Memory B cell (primary cell): ENCODE data around the gene PCMTD2.

Experiments used
- ATAC-seq: fragments of 150-1000 bp; cut with Tn5 transposase; 2 replicates; pipeline ENCODE4 v1.10.0; 2021; ENCODE audit warnings: low read depth, mild to moderate bottlenecking, moderate library complexity
- DNase-seq, 2 donors: peaks; one replicate each; pipeline ENCODE4 v3.0.0; 2022; ENCODE audit warnings: low spot score in 2 of 2
- H3K27ac Mint-ChIP-seq: one replicate; pipeline ENCODE4 v1.8.0; 2022; ENCODE audit warnings: mild to moderate bottlenecking, moderate library complexity, mixed read lengths
- H3K27me3 Mint-ChIP-seq: one replicate; pipeline ENCODE4 v1.8.0; 2022; ENCODE audit warnings: mixed read lengths
- H3K36me3 Mint-ChIP-seq: one replicate; pipeline ENCODE4 v1.8.0; 2022; ENCODE audit warnings: mild to moderate bottlenecking, mixed read lengths
- H3K4me1 Mint-ChIP-seq: one replicate; pipeline ENCODE4 v1.8.0; 2022; ENCODE audit warnings: mixed read lengths
- H3K4me3 Mint-ChIP-seq: one replicate; pipeline ENCODE4 v1.8.0; 2022; ENCODE audit warnings: mild to moderate bottlenecking, moderate library complexity, mixed read lengths
- H3K9me3 Mint-ChIP-seq: one replicate; pipeline ENCODE4 v1.8.0; 2022; ENCODE audit warnings: mixed read lengths

Gene PCMTD2

GRCh38 chr20:64219202-64219601 is 36.3 kb upstream of the PCMTD2 start:
- DNase-seq (no peak), ATAC-seq (no peak)
- Mint-ChIP-seq H3K36me3 (peaks cover 2% of the 10 kb centered on the region), H3K4me1 (peaks cover 2% of the 10 kb centered on the region), H3K4me3 (no peak overlapping the region), H3K27me3 (peaks cover 3% of the 10 kb centered on the region), H3K9me3 (no peaks in the 10 kb centered on the region), H3K27ac (no peak overlapping the region)

- no peak for DNase-seq
- no peak for ATAC-seq
- H3K27me3 Mint-ChIP-seq, result peaks cover 3% of the 10 kb centered on the region
- H3K27ac Mint-ChIP-seq, result no peak overlapping the region
- no peaks in the 10 kb centered on the region for H3K9me3 Mint-ChIP-seq
- peaks cover 2% of the 10 kb centered on the region for H3K36me3 Mint-ChIP-seq
- H3K4me3 Mint-ChIP-seq, result no peak overlapping the region
- peaks cover 2% of the 10 kb centered on the region for H3K4me1 Mint-ChIP-seq
Measured at GRCh38 chr20:64219730-64220129, 35.8 kb upstream of the PCMTD2 start.

- peaks cover 2% of the 10 kb centered on the region for H3K36me3 Mint-ChIP-seq
- no peak for DNase-seq
- H3K27ac Mint-ChIP-seq, result no peak overlapping the region
- peaks cover 3% of the 10 kb centered on the region for H3K27me3 Mint-ChIP-seq
- no peaks in the 10 kb centered on the region for H3K9me3 Mint-ChIP-seq
- peaks cover 2% of the 10 kb centered on the region for H3K4me1 Mint-ChIP-seq
- no peak overlapping the region for H3K4me3 Mint-ChIP-seq
- ATAC-seq, result no peak
Measured at GRCh38 chr20:64220420-64220819, 35.1 kb upstream of the PCMTD2 start.

- Mint-ChIP-seq H3K9me3 (no peaks in the 10 kb centered on the region), H3K27me3 (peaks cover 5% of the 10 kb centered on the region), H3K4me1 (peaks cover 2% of the 10 kb centered on the region), H3K4me3 (no peak overlapping the region), H3K27ac (no peak overlapping the region), H3K36me3 (peaks cover 2% of the 10 kb centered on the region)
- DNase-seq (no peak), ATAC-seq (no peak)
Measured at GRCh38 chr20:64220891-64221527, 34.5 kb upstream of the PCMTD2 start.

- Mint-ChIP-seq H3K27me3 (peaks cover 8% of the 10 kb centered on the region), H3K36me3 (peaks cover 2% of the 10 kb centered on the region), H3K27ac (no peak overlapping the region), H3K9me3 (no peaks in the 10 kb centered on the region), H3K4me1 (peaks cover 2% of the 10 kb centered on the region), H3K4me3 (no peak overlapping the region)
- DNase-seq (no peak), ATAC-seq (no peak)
Measured at GRCh38 chr20:64222291-64222735, 33.2 kb upstream of the PCMTD2 start.

- H3K4me1 Mint-ChIP-seq, result peaks cover 2% of the 10 kb centered on the region
- no peak for ATAC-seq
- peaks cover 8% of the 10 kb centered on the region for H3K27me3 Mint-ChIP-seq
- H3K4me3 Mint-ChIP-seq, result no peak overlapping the region
- H3K9me3 Mint-ChIP-seq, result no peaks in the 10 kb centered on the region
- H3K27ac Mint-ChIP-seq, result no peak overlapping the region
- H3K36me3 Mint-ChIP-seq, result peaks cover 2% of the 10 kb centered on the region
- no peak for DNase-seq
Measured at GRCh38 chr20:64222851-64223525, 32.6 kb upstream of the PCMTD2 start.

GRCh38 chr20:64223526-64224067 is 32.0 kb upstream of the PCMTD2 start:
- H3K27me3 Mint-ChIP-seq, result peaks cover 12% of the 10 kb centered on the region
- DNase-seq (no peak), ATAC-seq (no peak)
- no peaks in the 10 kb centered on the region for H3K9me3 Mint-ChIP-seq
- peaks cover 2% of the 10 kb centered on the region for H3K36me3 Mint-ChIP-seq
- H3K27ac Mint-ChIP-seq, result no peak overlapping the region
- peaks cover 2% of the 10 kb centered on the region for H3K4me1 Mint-ChIP-seq
- H3K4me3 Mint-ChIP-seq, result no peak overlapping the region

DNA sequence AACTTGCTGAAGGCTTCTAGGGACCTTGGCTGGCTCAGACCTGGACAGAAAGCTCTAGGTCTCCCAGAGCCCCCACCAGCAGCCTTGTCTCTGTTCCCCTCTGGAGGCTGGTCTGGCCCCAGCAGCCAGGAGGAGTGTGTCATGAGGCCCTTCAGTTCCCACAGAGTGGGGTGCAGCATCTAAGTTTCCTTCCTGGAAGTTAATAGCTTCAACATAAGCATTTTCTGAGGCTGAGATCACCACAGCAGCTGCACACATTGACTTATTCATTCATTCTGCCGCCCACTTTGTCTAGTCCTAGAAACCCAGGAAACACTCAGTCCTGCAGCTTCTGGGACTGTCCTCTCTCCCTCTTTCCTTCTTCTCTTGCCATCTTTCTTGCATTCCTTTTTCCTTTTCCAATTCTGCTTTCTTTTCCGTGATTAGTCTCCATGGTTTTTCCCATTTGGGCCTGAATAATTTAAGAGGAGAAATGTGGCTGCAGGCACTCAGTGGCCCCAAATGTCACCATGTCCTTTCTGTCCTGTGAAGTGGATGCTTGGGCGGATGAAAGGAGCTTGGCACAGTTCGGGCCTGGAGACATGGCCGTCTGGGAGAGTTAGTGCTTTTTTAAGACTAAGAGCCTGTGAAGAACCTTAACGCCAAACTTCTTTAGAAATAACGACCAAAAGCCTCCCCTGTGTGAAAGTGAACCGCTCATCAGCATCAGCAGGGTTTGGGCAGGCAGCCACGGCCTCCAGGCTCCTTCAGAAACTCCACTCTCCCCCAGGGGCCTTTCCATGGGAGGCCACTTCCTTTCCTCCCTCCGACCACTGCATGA is 31.0 kb upstream of the PCMTD2 start:
- H3K27ac Mint-ChIP-seq, result no peak overlapping the region
- no peak overlapping the region for H3K4me3 Mint-ChIP-seq
- H3K4me1 Mint-ChIP-seq, result peaks cover 2% of the 10 kb centered on the region
- H3K36me3 Mint-ChIP-seq, result peaks cover 2% of the 10 kb centered on the region
- ATAC-seq, result no peak
- H3K9me3 Mint-ChIP-seq, result no peaks in the 10 kb centered on the region
- DNase-seq, result no peak
- peaks cover 11% of the 10 kb centered on the region for H3K27me3 Mint-ChIP-seq

GRCh38 chr20:64225171-64225595 is 30.4 kb upstream of the PCMTD2 start:
- no peak overlapping the region for H3K27ac Mint-ChIP-seq

DNA sequence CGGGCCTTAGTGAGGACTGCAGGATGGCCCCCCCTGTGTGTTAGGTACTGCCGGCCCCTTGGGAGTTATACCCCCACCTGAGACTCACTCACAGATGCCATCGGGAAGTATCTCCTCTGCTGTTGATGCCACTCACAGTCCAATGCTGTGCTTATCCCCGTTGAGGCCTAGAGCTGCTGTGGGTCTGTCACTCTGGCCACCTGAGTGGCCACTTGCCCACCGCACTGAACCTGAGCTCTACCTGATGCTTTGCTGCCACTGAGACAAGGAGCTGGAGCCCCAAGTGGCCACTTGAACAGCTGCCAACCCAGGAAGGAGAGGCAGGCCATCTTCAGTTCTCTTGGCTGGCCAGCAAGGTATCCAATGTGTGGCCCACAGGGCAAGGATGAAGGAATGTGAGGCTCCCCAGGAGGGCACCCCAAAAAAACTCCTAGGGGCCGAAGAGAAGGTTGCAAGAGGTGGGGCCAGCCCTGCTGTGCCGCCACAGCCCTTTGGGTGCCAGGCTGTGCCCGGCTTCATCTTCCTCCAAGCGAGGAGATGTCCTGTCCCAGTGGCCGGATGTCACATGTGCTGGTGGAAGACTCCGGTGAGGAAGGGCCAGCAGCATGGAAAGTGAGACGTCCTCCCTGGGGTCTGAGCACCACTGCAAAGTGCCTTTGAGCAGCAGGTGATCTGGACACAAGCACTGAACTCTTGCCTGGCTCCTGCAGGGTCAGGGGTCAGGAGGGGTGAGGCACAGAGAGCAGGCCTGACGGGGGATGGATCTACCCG is 29.5 kb upstream of the PCMTD2 start:
- Mint-ChIP-seq H3K27me3 (peaks cover 11% of the 10 kb centered on the region), H3K36me3 (peaks cover 2% of the 10 kb centered on the region), H3K9me3 (no peaks in the 10 kb centered on the region), H3K4me3 (no peak overlapping the region), H3K4me1 (peaks cover 2% of the 10 kb centered on the region), H3K27ac (no peak overlapping the region)
- ATAC-seq (no peak), DNase-seq (no peak)

More at GRCh38 chr20:64225171-64225595, 30.4 kb upstream of the PCMTD2 start:
- no peak for ATAC-seq
- H3K4me1 Mint-ChIP-seq, result peaks cover 2% of the 10 kb centered on the region
- no peaks in the 10 kb centered on the region for H3K9me3 Mint-ChIP-seq
- no peak overlapping the region for H3K4me3 Mint-ChIP-seq
- H3K27me3 Mint-ChIP-seq, result peaks cover 11% of the 10 kb centered on the region
- DNase-seq, result no peak
- H3K36me3 Mint-ChIP-seq, result peaks cover 2% of the 10 kb centered on the region

GRCh38 chr20:64226686-64227580 is 28.6 kb upstream of the PCMTD2 start:
- ATAC-seq (no peak), DNase-seq (no peak)
- Mint-ChIP-seq H3K27me3 (peaks cover 11% of the 10 kb centered on the region), H3K9me3 (no peaks in the 10 kb centered on the region), H3K4me1 (peaks cover 2% of the 10 kb centered on the region), H3K27ac (no peak overlapping the region), H3K36me3 (peaks cover 2% of the 10 kb centered on the region), H3K4me3 (no peak overlapping the region)

GRCh38 chr20:64228086-64228653 is 27.4 kb upstream of the PCMTD2 start:
- Mint-ChIP-seq H3K9me3 (no peaks in the 10 kb centered on the region), H3K27ac (no peak overlapping the region), H3K4me3 (no peak overlapping the region), H3K27me3 (peaks cover 11% of the 10 kb centered on the region), H3K36me3 (peaks cover 2% of the 10 kb centered on the region), H3K4me1 (peaks cover 2% of the 10 kb centered on the region)
- no peak for DNase-seq
- ATAC-seq, result no peak
